GM12892 (cell line): ENCODE results near the gene TMEM59.
"Not testable (repeated sequence)": the region's sequence is repeated elsewhere in the genome, so short reads cannot be mapped to it uniquely, and the experiment has no call there.

Source experiments
- DNase-seq: peaks from one replicate; pipeline ENCODE4 v3.0.0; 2011; ENCODE audit not compliant: insufficient read length
- FAIRE-seq: peaks from 2 replicates; lab custom pipeline; 2011; peaks lifted over from hg19 to GRCh38; lab: Jason Lieb, UNC
- POLR2A ChIP-seq: IDR thresholded peaks from 2 replicates; pipeline ENCODE4 v1.6.1; 2011; ENCODE audit warnings: low read depth, low read length, control low read depth
- POLR2AphosphoS5 ChIP-seq: IDR thresholded peaks from 2 replicates; pipeline ENCODE4 v1.6.1; 2011; ENCODE audit warnings: low read depth, low read length, control low read depth
- TAF1 ChIP-seq: IDR thresholded peaks from 2 replicates; pipeline ENCODE4 v1.6.1; 2011; ENCODE audit warnings: low read depth, mild to moderate bottlenecking, control low read depth, low read length, borderline replicate concordance

TMEM59 gene

GRCh38 chr1:54007613-54008012 is 45.4 kb downstream of the TMEM59 start:
- FAIRE-seq, result no peak
- no peak for DNase-seq
- TF ChIP-seq TAF1 (no peak), POLR2AphosphoS5 (no peak), POLR2A (no peak)

- DNase-seq, result no peak
- TF ChIP-seq TAF1 (no peak), POLR2A (no peak), POLR2AphosphoS5 (no peak)
- FAIRE-seq, result no peak
These were observed 46.5 kb downstream of the TMEM59 start for GRCh38 chr1:54006508-54006907.

- FAIRE-seq (no peak), DNase-seq (no peak)
- TF ChIP-seq TAF1, result no peak
- TF ChIP-seq POLR2AphosphoS5, result no peak
- no peak for TF ChIP-seq POLR2A
These were observed 48.4 kb downstream of the TMEM59 start for GRCh38 chr1:54004481-54005049.

GRCh38 chr1:54003750-54004480 is 49.1 kb downstream of the TMEM59 start:
- not testable (repeated sequence) for DNase-seq, FAIRE-seq

GRCh38 chr1:54003249-54003646 is 49.8 kb downstream of the TMEM59 start:
- no peak for TF ChIP-seq POLR2AphosphoS5
- no peak for TF ChIP-seq TAF1
- TF ChIP-seq POLR2A, result no peak
- FAIRE-seq, result no peak
- no peak for DNase-seq

- no peak for TF ChIP-seq TAF1
- TF ChIP-seq POLR2A, result no peak
- no peak for TF ChIP-seq POLR2AphosphoS5
- FAIRE-seq, result no peak
These were observed 50.3 kb downstream of the TMEM59 start for GRCh38 chr1:54002544-54003248.

GRCh38 chr1:54001591-54001990 is 51.4 kb downstream of the TMEM59 start:
- TF ChIP-seq POLR2AphosphoS5, result no peak
- no peak for TF ChIP-seq TAF1
- FAIRE-seq (no peak), DNase-seq (no peak)

More at GRCh38 chr1:54002544-54003248, 50.3 kb downstream of the TMEM59 start:
- no peak for DNase-seq

- FAIRE-seq (no peak), DNase-seq (no peak)
- no peak for TF ChIP-seq TAF1
- no peak for TF ChIP-seq POLR2AphosphoS5
- no peak for TF ChIP-seq POLR2A
These were observed 53.1 kb downstream of the TMEM59 start for GRCh38 chr1:53999920-54000319.

GRCh38 chr1:53998223-53998622 is 54.8 kb downstream of the TMEM59 start:
- no peak for FAIRE-seq
- no peak for DNase-seq
- no peak for TF ChIP-seq POLR2A

GRCh38 chr1:53995683-53996082 is 57.3 kb downstream of the TMEM59 start:
- TF ChIP-seq POLR2A, result no peak
- no peak for TF ChIP-seq POLR2AphosphoS5
- no peak for TF ChIP-seq TAF1
- no peak for DNase-seq
- FAIRE-seq, result no peak

GRCh38 chr1:53994516-53994915 is 58.5 kb downstream of the TMEM59 start:
- FAIRE-seq, DNase-seq: not testable (repeated sequence)

GRCh38 chr1:53992085-53992874 is 60.7 kb downstream of the TMEM59 start:
- no peak for DNase-seq
- FAIRE-seq, result no peak
- no peak for TF ChIP-seq POLR2A
- no peak for TF ChIP-seq POLR2AphosphoS5
- TF ChIP-seq TAF1, result no peak

- no peak for FAIRE-seq
- TF ChIP-seq POLR2AphosphoS5 (no peak), TAF1 (no peak), POLR2A (no peak)
These were observed 65.1 kb downstream of the TMEM59 start for GRCh38 chr1:53987880-53988279.

More at GRCh38 chr1:53987880-53988279, 65.1 kb downstream of the TMEM59 start:
- no peak for DNase-seq
